CD14-positive monocyte (primary cell): Measurements from ENCODE around the gene MRPL27. TPM values are rescaled to one million over a fixed set of nuclear protein-coding genes. Genes with fewer than 3 reads are reported as not detected.

ENCODE experiments used
- DNase-seq, 3 donors: peaks; one replicate each; pipeline ENCODE4 v3.0.0-alpha.2; 2011 to 2022
- H2AFZ ChIP-seq: 2 replicates; pipeline ENCODE4 v1.6.0; 2012; ENCODE audit warnings: mild to moderate bottlenecking, low read depth, low read length, inconsistent platforms; ENCODE audit not compliant: insufficient read depth, poor library complexity, severe bottlenecking
- H3K27ac ChIP-seq, 2 donors: 1 replicate in 1 of 2; 2 replicates in 1 of 2; pipeline ENCODE4 v1.5.1; 2012 to 2013; ENCODE audit warnings: low read length in 2 of 2, control low read depth in 1 of 2, inconsistent platforms in 1 of 2, low read depth in 1 of 2, mild to moderate bottlenecking in 1 of 2
- H3K27me3 ChIP-seq, 2 donors: one replicate each; pipeline versions ENCODE4 v1.6.0 to v1.6.1; 2011 to 2013; ENCODE audit warnings: low read length in 2 of 2; ENCODE audit not compliant: control insufficient read depth in 2 of 2, insufficient read depth in 2 of 2
- H3K36me3 ChIP-seq, 2 donors: replicated peaks in 1 of 2; 1 replicate in 1 of 2; 2 replicates in 1 of 2; pipeline versions ENCODE4 v1.5.1 to v1.6.1; 2012 to 2013; ENCODE audit warnings: low read length in 2 of 2, control low read depth in 1 of 2, inconsistent platforms in 1 of 2, mild to moderate bottlenecking in 1 of 2; ENCODE audit not compliant: insufficient read depth in 2 of 2, control insufficient read depth in 1 of 2
- H3K4me1 ChIP-seq, 2 donors: 1 replicate in 1 of 2; 2 replicates in 1 of 2; pipeline versions ENCODE4 v1.5.1 to v1.6.1; 2012 to 2013; ENCODE audit warnings: low read length in 2 of 2, control low read depth in 1 of 2, inconsistent platforms in 1 of 2, mild to moderate bottlenecking in 1 of 2, moderate library complexity in 1 of 2; ENCODE audit not compliant: insufficient read depth in 2 of 2, control insufficient read depth in 1 of 2
- H3K4me2 ChIP-seq: replicated peaks from 2 replicates; pipeline ENCODE3; 2012; ENCODE audit warnings: low read length, moderate library complexity, mild to moderate bottlenecking; ENCODE audit not compliant: poor library complexity, severe bottlenecking; ENCODE audit errors: extremely low read depth
- H3K4me3 ChIP-seq, 3 experiments: fragments of 200-600 bp in 1 of 3; sonication (generic) in 1 of 3; replicated peaks in 1 of 3; 1 replicate in 2 of 3; 2 replicates in 1 of 3; pipeline ENCODE4 v1.5.1; 2011 to 2013; ENCODE audit warnings: low read length in 3 of 3, mild to moderate bottlenecking in 3 of 3, control low read depth in 2 of 3, low read depth in 2 of 3, inconsistent platforms in 1 of 3, moderate library complexity in 1 of 3
- H3K79me2 ChIP-seq: 2 replicates; pipeline ENCODE4 v1.6.0; 2012; ENCODE audit warnings: mild to moderate bottlenecking, control low read depth, inconsistent platforms, low read length, moderate library complexity; ENCODE audit not compliant: insufficient read depth
- H3K9ac ChIP-seq: 2 replicates; pipeline ENCODE4 v1.6.0; 2017; ENCODE audit warnings: low read length, mild to moderate bottlenecking; ENCODE audit not compliant: insufficient read depth, poor library complexity, severe bottlenecking
- H3K9me3 ChIP-seq, 2 donors: replicated peaks in 1 of 2; 1 replicate in 1 of 2; 2 replicates in 1 of 2; pipeline versions ENCODE4 v1.5.1 to v1.6.1; 2012 to 2013; ENCODE audit warnings: low read length in 2 of 2, control low read depth in 1 of 2; ENCODE audit not compliant: control insufficient read depth in 1 of 2, insufficient read depth in 1 of 2
- H4K20me1 ChIP-seq: 2 replicates; pipeline ENCODE4 v1.6.0; 2012; ENCODE audit warnings: mild to moderate bottlenecking, low read length, control low read depth, moderate library complexity; ENCODE audit not compliant: insufficient read depth
- H3K27ac Mint-ChIP-seq, 7 donors: one replicate each; pipeline ENCODE4 v1.8.0; 2020; ENCODE audit warnings: mild to moderate bottlenecking in 7 of 7, mixed read lengths in 7 of 7, moderate library complexity in 6 of 7, inconsistent platforms in 2 of 7
- H3K27me3 Mint-ChIP-seq, 3 donors: one replicate each; pipeline ENCODE4 v1.8.0; 2021 to 2022; ENCODE audit warnings: low read depth in 3 of 3, mild to moderate bottlenecking in 3 of 3, mixed read lengths in 3 of 3, moderate library complexity in 3 of 3, inconsistent platforms in 1 of 3
- H3K36me3 Mint-ChIP-seq, 2 donors: one replicate each; pipeline ENCODE4 v1.8.0; 2020; ENCODE audit warnings: mixed read lengths in 2 of 2, inconsistent platforms in 1 of 2, mild to moderate bottlenecking in 1 of 2
- H3K4me1 Mint-ChIP-seq: one replicate; pipeline ENCODE4 v1.8.0; 2020; ENCODE audit warnings: mild to moderate bottlenecking, mixed read lengths
- H3K4me3 Mint-ChIP-seq, 2 donors: one replicate each; pipeline ENCODE4 v1.8.0; 2020; ENCODE audit warnings: mild to moderate bottlenecking in 2 of 2, mixed read lengths in 2 of 2, moderate library complexity in 1 of 2
- H3K9me3 Mint-ChIP-seq, 7 donors: one replicate each; pipeline ENCODE4 v1.8.0; 2020 to 2022; ENCODE audit warnings: mixed read lengths in 7 of 7, mild to moderate bottlenecking in 6 of 7, moderate library complexity in 6 of 7, inconsistent platforms in 2 of 7
- WGBS: methylation state at CpG from one replicate; pipeline ENCODE4 v1.1.5; 2013; ENCODE audit warnings: missing lambda C conversion rate; ENCODE audit not compliant: insufficient coverage; 5-methylcytosine and 5-hydroxymethylcytosine counted together
- intact Hi-C, 2 donors: fragments of 100-400 bp; cut with micrococcal nuclease; formaldehyde crosslinking; loops; one replicate each; pipeline versions ENCODE4 v1.15.0 to v1.15.1; 2023
- polyA plus RNA-seq, 3 donors: library from polyadenylated mRNA; depleted of rRNA in 1 of 3; unstranded in 2 of 3; stranded (reverse) in 1 of 3; fragments of 300-500 nt in 2 of 3; fragments of >200 nt in 1 of 3; fragmentation: Illumina TruSeq in 2 of 3; gene quantifications; 1 replicate in 2 of 3; 2 replicates in 1 of 3; pipeline ENCODE4 v1.2.3, GENCODE V29; 2012 to 2021
- TF ChIP-seq, protein P1 (sequence below): fragments of 200-600 bp; IDR thresholded peaks from one replicate; pipeline ENCODE4 v1.8.0; 2022; ENCODE audit warnings: antibody characterized with exemption, mild to moderate bottlenecking

Gene MRPL27
- polyA plus RNA-seq, 3 donors = 33.2 to 82.3 (median 75.3) TPM

DNA sequence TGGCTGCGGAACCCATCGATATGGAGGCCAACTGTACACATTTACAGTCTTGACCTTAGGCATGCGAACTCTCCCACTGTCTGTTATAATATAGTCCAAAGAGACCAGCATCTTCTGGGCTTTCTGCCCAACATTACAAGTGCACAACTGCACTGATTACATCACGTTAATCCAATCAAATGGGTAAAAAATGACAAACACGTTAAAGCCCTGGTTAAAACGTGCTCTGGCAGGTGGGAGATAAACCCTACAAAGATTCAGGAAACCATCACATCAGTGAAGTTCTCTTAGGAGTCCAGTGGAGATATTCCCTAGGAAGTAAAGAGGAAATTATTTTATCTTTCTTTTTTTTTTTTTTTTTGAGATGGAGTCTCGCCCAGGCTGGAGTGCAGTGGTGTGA, 50.7 kb downstream of the MRPL27 start:
- H3K36me3 ChIP-seq = no peaks in the 10 kb centered on the region
- H3K4me1 ChIP-seq = no peaks in the 10 kb centered on the region
- Mint-ChIP-seq H3K27me3 (no peaks in the 10 kb centered on the region), H3K4me1 (no peaks in the 10 kb centered on the region), H3K9me3 (no peaks in the 10 kb centered on the region), H3K4me3 (no peak overlapping the region), H3K36me3 (no peaks in the 10 kb centered on the region), H3K27ac (no peak overlapping the region)
- H3K27me3 ChIP-seq = no peaks in the 10 kb centered on the region
- no peak overlapping the region for H3K4me2 ChIP-seq
- no peak overlapping the region for H3K4me3 ChIP-seq
- H4K20me1 ChIP-seq = no peaks in the 10 kb centered on the region
- no peak overlapping the region for H3K27ac ChIP-seq
- no peak overlapping the region for H2AFZ ChIP-seq
- no peaks in the 10 kb centered on the region for H3K9me3 ChIP-seq
- no peak overlapping the region for H3K9ac ChIP-seq
- DNase-seq = no peak
- TF ChIP-seq, protein P1, sequence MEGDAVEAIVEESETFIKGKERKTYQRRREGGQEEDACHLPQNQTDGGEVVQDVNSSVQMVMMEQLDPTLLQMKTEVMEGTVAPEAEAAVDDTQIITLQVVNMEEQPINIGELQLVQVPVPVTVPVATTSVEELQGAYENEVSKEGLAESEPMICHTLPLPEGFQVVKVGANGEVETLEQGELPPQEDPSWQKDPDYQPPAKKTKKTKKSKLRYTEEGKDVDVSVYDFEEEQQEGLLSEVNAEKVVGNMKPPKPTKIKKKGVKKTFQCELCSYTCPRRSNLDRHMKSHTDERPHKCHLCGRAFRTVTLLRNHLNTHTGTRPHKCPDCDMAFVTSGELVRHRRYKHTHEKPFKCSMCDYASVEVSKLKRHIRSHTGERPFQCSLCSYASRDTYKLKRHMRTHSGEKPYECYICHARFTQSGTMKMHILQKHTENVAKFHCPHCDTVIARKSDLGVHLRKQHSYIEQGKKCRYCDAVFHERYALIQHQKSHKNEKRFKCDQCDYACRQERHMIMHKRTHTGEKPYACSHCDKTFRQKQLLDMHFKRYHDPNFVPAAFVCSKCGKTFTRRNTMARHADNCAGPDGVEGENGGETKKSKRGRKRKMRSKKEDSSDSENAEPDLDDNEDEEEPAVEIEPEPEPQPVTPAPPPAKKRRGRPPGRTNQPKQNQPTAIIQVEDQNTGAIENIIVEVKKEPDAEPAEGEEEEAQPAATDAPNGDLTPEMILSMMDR = no peak
- intact Hi-C loops = no loop called here
- WGBS = no CpG with 5 or more reads among the region's 7 CpGs
- H3K79me2 ChIP-seq = no peaks in the 10 kb centered on the region

DNA sequence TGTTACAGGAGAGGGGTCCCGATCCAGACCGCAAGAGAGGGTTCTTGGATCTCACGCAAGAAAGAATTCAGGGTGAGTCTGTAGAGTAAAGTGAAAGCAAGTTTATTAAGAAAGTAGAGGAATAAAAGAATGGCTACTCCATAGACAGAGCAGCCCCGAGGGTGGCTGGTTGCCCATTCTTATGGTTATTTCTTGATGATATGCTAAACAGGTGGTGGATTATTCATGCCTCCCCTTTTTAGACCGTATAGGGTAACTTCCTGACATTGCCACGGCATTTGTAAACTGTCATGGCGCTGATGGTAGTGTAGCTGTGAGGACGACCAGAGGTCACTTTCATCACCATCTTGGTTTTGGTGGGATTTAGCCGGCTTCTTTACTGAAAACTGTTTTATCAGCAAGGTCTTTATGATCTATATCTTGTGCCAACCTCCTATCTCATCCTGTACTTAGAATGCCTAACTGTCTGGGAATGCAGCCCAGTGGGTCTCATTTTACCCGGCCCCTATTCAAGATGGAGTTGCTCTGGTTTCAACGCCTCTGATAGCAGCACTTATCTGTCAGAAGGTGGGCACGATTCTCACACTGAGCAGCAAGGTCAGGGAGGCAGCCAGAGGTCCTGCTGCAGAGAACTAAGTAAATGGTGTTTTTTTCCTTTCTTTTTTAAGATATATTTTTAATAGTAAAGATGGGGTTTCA, 53.5 kb downstream of the MRPL27 start:
- H3K4me3 ChIP-seq = no peak overlapping the region
- no peak overlapping the region for H3K4me2 ChIP-seq
- 93% methylated on average over 6 of the region's 12 CpGs for WGBS
- H3K27me3 ChIP-seq = no peaks in the 10 kb centered on the region
- H4K20me1 ChIP-seq = no peaks in the 10 kb centered on the region
- H3K36me3 ChIP-seq = no peaks in the 10 kb centered on the region
- Mint-ChIP-seq H3K36me3 (no peaks in the 10 kb centered on the region), H3K27me3 (peaks cover under 1 to 2% (median 1%) of the 10 kb centered on the region in 3 donors), H3K4me3 (no peak overlapping the region), H3K4me1 (no peaks in the 10 kb centered on the region), H3K9me3 (no peaks in the 10 kb centered on the region), H3K27ac (no peak overlapping the region)
- no peak overlapping the region for H3K9ac ChIP-seq
- no peak overlapping the region for H3K27ac ChIP-seq
- H3K4me1 ChIP-seq = no peaks in the 10 kb centered on the region
- no peaks in the 10 kb centered on the region for H3K9me3 ChIP-seq
- intact Hi-C loops = no loop called here
- TF ChIP-seq, protein P1 = no peak
- no peaks in the 10 kb centered on the region for H3K79me2 ChIP-seq
- DNase-seq = no peak
- H2AFZ ChIP-seq = no peak overlapping the region
